GM19324 (cell line): Measurements from ENCODE around the gene FMN1.

Experiments
- ATAC-seq: cut with Tn5 transposase; IDR thresholded peaks from one replicate; pipeline ENCODE4 v1.9.1; 2021; ENCODE audit warnings: mild to moderate bottlenecking, moderate library complexity; ENCODE audit not compliant: unreplicated experiment, low FRiP score

FMN1 gene, protein sequence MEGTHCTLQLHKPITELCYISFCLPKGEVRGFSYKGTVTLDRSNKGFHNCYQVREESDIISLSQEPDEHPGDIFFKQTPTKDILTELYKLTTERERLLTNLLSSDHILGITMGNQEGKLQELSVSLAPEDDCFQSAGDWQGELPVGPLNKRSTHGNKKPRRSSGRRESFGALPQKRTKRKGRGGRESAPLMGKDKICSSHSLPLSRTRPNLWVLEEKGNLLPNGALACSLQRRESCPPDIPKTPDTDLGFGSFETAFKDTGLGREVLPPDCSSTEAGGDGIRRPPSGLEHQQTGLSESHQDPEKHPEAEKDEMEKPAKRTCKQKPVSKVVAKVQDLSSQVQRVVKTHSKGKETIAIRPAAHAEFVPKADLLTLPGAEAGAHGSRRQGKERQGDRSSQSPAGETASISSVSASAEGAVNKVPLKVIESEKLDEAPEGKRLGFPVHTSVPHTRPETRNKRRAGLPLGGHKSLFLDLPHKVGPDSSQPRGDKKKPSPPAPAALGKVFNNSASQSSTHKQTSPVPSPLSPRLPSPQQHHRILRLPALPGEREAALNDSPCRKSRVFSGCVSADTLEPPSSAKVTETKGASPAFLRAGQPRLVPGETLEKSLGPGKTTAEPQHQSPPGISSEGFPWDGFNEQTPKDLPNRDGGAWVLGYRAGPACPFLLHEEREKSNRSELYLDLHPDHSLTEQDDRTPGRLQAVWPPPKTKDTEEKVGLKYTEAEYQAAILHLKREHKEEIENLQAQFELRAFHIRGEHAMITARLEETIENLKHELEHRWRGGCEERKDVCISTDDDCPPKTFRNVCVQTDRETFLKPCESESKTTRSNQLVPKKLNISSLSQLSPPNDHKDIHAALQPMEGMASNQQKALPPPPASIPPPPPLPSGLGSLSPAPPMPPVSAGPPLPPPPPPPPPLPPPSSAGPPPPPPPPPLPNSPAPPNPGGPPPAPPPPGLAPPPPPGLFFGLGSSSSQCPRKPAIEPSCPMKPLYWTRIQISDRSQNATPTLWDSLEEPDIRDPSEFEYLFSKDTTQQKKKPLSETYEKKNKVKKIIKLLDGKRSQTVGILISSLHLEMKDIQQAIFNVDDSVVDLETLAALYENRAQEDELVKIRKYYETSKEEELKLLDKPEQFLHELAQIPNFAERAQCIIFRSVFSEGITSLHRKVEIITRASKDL (N-terminal part only)

DNA sequence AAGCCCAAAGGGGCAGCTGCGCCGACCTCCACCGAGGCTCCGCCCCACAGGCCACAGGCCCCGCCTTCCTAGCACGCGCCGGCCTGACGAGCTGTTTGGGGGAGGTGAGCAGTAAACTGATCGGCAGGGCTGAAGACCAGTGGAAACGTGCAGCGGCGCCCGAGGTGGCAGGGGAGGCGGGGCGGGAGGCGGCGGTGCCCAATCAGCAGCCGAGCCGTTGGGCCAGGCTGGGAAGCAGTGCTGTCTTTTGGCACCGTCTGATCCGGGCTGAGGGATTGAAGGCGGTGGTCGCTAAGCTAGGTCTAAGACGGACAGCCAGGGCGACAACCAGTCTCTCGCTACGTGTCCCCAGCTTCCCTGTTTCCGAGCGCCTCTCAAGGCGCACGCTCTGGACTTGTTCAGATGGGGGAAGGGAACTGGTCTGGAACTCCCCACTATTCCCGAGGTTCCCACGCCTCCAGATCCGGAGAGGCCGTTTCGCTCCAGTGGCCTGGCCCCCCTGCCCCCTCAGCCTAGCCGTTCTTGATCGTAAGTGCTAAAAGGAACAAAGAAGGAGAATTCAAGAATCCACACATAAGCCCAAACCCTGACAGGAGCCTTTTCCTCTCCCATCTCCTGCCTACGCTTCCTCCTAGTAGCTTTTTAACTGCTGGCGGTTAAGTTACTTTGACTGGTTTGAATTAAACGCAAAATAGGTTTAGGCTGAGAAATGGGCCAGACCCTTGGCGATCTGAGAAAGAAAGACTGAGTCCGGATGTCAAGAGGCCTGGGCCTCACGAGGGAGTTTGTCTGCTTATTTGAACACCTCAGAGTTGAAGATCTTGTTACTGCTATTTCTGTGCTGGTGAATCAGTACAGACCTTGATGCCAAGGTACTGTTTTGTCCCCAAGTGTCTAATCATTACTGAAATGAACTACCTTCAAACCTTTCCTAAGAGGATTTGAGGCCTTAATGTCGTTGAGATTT is at the start of gene FMN1:
TSS of gene FMN1 (minus strand) at position 11 of the 967 bp plus-strand sequence. CDS start 39,800 bp downstream, outside the sequence.
- ATAC-seq: peak; percentile 86

DNA sequence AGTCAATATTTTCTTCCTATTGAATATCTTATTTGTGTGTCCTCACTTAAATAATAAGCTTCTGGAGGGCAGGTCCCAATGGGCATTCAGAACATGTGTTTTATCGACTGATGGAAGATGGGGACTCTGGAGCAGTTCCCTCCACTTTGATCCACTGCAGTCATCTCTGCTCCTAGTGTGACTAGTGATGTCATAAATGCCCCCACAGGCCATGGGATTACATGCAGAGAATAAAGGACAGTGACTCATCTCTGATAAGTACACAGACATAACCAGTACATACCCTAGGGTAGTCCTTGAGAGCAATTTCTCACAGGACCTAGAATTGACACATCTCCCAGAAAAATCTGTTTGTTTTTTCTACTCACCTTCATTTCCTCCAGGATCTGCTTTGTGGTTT is 49.4 kb upstream of the FMN1 start:
- ATAC-seq: no peak

DNA sequence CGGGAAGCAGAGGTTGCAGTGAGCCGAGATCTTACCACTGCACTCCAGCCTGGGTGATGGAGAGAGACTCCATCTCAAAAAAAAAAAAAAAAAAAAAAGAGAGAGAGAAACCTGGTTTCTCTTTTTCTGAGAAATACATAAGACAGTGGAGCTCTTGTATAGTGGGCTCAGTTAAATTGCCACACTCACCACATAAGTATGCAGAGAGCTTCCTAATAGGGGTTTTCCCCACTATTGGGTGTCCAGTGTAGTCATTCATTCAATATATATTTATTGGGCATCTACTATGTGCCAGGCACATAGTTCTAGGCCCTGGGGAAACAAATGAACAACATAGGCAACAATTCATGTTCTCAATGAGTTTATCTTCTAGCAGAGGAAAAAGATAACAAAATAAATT is 48.9 kb upstream of the FMN1 start:
- ATAC-seq: no peak

DNA sequence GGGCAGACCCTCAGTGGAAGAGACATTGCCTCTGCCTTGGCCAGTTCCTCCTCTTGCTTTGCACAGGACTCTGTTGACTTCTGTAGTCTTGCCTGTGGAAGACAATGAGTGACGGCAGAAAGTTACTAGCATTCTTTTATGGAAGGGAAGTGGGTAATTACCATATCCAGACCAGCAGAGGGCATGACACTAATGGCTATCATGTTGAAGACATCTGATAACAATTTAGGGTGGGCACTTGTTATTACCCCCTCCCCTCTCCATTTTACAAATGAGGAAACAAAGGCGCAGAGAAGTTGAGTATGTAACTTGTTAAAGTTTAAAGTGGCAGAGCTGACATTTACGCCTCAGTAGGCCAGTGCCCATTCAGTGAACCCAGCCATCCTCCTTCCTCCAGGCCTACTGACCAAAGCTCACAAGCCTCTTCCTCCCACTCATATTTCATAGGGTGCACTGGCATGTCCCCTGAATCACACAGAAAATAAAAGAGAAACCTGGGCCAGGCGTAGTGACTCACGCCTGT is 48.2 kb upstream of the FMN1 start:
- no peak for ATAC-seq

DNA sequence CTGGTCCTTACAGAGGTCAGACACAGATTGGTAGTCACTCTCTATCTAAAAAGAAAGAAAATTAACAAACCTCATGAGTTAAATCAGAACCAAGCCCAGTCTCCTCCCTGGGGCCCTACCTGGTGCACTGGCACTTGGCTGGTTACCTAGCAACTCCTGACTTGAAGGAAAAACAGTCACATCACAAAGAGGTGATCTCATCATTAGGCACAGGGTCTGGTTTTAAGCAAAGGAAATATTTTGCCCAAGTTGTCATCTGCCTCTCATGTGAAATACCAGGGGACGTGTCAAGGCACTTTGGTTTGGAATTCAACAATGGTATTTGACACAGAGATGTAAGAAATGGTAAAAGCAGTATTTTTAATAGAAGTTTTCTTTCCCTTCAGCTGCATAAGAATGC is 47.7 kb upstream of the FMN1 start:
- no peak for ATAC-seq

DNA sequence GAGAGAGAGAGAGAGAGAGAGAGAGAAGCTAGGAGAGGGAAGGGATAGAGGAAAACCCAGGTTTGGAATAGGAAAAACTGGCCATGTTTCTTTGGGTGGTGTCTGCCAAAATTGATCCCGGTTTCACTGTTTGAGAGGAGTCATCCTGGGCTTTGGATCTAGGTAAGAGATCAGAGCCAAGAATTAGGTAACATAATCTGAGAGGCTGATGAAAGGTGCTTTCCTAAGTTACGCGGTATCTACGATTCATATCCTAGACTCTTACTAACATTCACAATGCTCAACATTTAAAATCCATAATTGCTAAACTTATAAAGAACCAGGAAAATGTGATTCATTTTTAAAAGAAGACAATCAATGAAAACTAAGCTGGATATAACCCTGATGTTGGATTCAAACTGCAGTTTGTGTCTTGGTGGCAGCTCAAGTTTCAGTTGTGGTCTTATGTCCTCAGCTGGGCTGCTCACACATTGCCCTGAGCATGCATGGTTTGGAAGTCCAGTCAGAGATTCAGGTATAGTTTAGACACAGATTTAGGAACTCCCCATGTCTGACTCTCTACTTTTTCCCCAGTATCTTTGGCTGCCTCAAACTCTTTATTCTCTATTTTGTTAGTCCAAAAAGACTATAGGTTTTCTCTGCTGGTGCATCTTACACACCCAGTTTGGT is 42.5 kb upstream of the FMN1 start:
- no peak for ATAC-seq

DNA sequence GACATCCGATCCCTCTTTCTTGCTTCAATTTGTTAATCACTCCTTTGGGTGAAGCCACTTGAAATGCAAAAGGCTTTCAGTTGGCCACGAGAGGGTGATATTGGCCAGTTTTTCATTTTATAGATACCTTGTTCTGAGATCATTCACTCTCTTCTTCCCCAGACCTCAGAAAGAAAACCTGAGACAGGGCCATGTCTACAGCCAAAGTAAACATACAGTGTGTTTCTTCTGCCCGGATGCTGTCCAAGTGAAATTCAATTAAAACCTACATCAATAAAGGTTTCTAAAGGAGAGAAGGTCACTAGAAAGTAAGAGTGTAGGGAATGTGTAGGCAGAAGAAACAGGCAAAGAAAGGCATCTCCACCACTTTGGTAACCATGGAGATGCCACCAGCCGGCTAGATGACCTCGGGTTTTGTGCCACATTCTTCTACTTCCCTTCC is 39.5 kb upstream of the FMN1 start:
- ATAC-seq: no peak

DNA sequence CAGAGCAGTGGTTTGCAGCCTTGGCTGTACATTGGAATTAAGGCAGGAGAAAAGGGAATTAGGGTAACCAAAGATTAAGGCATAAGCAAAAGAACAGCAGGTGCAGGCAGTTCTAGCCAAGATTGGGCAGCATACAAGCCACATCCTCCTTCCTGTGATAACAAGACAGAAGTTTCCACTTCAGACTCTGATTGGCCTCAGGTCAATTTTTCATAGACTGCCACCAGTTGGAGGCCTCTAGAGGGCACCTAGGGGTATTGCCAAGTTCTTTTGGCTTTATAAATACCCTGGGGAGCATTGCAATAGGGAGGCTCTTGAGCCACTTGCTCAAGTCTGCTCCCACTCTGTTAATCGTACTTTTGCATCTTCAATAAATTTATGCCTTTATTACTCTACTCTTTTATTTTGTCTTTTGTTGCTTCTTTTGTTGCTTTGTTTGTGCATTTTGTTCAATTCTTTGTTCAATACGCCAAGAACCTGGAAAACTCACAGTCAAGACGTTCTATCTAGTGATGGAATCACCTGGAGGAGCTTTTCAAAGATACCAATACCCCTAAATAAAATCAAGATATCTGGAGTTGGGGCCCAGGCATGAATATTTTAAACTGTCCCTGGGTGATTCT is 32.2 kb upstream of the FMN1 start:
- ATAC-seq: peak; percentile 90

DNA sequence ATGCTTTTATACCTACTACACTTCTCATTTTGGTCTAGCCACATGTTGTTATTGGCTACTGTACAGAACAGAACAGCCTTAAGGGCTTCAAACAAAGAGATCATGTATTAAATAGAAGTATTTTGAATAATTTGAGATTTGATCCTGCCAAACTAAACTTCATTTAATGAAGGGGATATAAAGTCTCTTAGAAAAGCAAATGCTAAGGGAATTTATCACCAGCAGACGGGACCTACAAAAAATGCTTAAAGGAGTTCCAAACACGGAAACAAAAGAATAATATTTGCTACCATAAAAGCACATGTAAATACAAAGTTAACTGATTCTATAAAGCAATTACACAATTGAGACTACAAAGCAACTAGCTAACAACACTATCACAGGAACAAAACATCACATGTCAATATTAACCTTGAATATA is 23.6 kb upstream of the FMN1 start:
- ATAC-seq: no peak

DNA sequence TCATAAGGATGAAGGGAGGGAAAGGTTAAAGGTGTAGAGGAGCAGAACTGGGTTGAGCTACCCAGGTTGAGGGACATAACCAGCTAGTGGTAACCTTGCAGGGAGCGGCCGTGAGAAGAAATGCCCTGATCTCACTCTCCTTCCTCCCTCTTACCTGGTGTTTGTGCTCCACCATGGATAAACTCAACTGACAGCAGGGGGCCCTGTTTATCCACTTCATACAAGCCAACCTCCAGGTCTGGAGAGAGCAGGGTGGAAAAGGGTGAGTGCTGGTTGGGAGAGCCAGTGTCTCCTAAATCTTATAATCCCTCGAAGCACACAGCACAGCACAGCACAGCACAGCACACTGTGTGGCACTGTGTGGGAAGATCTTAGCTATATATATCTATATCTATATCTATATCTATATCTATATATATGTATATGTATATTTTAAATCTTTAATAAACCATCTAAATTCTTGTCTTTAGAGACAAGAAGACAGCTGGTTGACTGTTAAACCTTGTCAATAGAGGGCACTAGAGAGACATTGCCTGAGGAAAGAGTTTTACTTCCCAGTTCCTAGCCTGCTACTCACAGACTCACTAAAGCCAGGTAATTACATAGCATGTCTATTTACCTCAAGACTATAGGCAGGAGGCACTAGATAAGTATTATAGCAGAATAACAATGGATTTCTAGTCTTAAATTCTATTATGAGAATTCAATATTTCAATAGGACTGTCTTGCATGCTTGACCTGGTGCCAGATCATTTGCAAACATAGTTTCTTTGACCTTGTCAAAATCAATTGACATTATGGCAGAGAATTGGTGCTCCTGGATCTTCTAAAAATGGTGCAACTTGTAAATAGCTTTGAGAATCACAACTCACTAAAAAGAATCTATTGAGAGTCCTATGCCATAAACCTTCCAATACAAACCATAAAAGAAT is 21.7 kb upstream of the FMN1 start:
- no peak for ATAC-seq

DNA sequence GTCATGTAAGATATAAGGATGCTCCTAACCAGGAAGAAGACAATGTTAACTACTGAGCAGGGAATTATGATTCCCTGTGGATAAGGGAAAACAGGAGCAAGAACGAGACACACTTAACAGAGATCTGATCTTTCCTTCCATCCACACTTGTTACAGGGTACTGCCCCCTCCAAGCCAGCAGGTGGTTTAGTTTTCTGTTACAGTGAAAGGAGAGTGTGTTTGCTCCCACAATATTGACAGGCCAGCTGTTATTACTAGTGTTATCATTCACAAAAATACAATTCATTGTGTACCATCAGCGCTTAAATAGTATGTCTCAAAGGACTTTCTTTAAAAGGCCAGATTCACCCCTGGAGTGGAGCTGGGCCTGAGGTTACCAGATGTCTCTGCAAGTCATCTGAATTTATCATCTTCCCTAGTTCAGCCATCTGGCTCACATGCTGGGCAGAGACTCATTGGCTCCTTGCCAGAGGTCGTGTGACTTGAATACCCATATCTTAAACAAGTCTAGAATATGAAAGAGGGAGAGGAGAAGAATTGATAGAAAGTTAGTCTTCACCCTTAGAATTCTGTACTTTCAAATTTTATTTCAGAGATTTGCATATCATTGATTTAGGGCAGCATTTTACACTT is 16.8 kb upstream of the FMN1 start:
- no peak for ATAC-seq

DNA sequence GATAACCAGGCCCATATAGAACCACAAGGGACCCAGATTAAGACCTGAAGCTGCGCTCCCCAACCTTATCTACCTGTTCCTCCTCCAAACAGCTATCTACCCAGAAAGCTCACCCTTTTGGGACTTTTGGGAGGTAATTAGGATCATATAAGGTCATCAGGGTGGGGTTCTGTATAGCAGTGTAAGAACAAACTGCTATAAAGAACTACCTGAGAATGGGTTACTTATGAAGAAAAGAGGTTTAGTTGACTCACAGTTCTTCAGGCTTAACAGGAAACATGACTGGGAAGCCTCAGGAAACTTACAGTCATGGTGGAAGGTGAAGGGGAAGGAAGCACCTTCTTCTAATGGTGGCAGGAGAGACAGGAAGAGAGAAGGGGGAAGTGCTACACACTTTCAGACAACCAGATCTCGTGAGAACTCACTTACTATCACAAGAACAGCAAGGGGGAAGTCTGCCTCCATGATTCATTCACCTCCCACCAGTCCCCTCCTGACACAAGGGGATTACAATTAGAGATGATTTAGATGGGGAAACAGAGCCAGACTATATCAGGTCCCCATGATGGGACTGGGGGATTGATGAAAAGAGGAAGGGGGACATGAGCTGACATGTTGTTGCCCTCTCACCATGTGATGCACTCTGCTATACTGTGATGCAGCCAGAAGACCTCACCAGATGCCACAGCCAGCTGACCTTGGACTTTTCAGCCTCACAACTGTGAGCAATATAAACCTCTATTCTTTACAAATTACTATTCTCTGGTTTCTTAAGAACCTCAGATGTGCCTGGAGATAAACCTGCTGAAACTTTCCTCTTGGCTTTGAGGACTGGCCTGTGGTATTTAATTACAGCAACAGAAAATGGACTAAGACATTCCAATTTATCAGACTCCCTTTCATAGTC is 15.3 kb upstream of the FMN1 start:
- no peak for ATAC-seq

DNA sequence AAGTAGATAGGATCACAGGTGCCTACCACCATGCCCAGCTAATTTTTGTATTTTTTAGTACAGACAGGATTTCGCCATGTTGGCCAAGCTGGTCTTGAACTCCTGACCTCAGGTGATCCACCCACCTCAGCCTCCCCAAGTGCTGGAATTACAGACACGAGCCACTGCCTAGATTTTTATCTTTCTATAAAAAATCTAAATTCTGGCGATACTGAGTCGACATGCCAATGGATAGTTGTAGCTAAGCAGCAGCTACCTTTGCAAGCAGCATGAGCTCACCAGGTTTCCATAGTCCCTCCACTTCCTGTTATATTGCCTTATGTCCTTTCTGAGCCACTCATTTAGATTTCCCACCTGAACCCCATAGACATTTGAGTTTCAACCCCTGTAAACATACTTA is 13.1 kb upstream of the FMN1 start:
- ATAC-seq: no peak

DNA sequence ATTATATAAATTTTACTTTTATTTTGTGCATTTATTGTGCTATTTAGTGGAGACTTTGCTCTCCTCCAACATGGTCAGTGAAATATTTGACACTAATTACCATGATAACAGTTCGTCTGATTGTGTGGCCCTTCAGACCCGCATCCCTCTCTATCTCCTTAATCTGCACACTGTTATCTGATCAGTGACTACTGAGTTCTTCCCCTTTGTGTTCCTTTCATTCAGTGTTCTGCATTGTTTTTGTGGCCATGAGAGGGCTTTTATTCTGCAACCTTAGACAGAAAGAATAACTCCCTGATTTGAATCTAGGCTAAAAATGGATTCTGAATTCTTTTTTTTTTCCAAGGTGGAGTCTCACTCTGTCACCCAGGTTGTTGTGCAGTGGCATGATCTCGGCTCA is 11.9 kb upstream of the FMN1 start:
- ATAC-seq: no peak

DNA sequence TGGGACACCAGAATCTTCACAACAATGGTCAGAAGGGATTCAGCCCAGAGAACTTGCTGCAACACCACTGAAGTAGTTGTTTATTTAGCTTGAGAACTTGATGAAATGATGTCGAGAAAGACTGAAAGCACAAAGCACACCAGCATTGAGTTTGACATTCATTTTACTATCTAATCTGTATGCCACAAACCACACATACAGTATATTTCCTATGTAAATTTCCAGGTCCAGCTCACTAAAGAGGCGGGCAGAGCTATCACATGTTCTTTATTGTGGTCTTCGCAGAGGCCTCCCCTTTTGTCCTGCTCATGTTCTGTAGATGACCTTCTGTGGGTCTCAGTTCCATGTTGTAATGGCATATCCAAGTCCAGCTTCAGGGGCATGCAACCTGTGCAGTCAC is 10.4 kb upstream of the FMN1 start:
- ATAC-seq: no peak

DNA sequence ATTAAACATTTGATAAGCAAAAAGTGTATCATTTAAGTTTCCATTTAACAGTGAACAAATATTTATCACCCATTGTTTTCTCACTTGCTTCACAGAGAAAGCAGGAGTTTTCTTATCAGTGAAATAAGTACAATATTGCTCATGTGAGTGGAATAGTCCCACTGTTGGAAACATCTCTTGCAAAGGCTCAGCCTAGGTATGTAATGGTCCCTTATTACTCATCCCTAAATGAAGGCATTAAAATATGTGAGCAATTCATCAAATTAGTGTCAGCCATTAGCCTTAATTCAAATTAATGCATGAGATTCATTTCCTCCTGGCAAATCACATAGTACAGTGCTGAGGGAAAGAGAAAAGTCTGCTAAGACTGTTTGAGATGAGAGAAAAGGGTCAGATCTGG is 9.6 kb upstream of the FMN1 start:
- no peak for ATAC-seq
